Measurements from ENCODE around the gene CBFA2T2. TPM values are rescaled to one million over a fixed set of nuclear protein-coding genes. Genes with fewer than 3 reads are reported as not detected.

Gene CBFA2T2
- total and polyA plus RNA-seq, 10 of the 15 experiments (the other 5 are each of a cell fraction or from before 2014, with no cell fraction given) = 0.61 to 8.6 (median 5.5) TPM

DNA sequence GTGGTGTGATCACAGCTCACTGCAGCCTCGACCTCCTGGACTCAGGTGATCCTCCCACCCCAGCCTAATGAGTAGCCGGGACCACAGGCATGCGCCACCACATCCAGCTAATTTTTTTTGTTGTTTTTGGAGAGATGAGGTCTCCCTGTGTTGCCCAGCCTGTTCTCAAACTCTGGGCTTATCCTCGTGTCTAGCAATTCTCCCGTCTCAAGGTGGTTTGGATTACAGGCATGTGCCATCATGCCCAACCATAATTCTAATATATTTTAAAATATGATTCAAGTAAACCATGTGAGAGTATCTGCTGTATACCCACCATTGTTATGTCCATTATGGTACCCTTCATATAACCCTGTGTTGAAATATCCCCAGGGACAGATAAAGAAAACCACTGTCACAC is 112.0 kb downstream of the CBFA2T2 start (continued):
- TF ChIP-seq LARP7 (IDR thresholded peaks at IDR 0.05) (no peak), ZNF622 (IDR thresholded peaks at IDR 0.05) (no peak), PBX3 (IDR thresholded peaks at IDR 0.05; ENCODE audit: insufficient replicate concordance, low read depth, low read length) (no peak), YBX1 (IDR thresholded peaks at IDR 0.05) (no peak)

DNA sequence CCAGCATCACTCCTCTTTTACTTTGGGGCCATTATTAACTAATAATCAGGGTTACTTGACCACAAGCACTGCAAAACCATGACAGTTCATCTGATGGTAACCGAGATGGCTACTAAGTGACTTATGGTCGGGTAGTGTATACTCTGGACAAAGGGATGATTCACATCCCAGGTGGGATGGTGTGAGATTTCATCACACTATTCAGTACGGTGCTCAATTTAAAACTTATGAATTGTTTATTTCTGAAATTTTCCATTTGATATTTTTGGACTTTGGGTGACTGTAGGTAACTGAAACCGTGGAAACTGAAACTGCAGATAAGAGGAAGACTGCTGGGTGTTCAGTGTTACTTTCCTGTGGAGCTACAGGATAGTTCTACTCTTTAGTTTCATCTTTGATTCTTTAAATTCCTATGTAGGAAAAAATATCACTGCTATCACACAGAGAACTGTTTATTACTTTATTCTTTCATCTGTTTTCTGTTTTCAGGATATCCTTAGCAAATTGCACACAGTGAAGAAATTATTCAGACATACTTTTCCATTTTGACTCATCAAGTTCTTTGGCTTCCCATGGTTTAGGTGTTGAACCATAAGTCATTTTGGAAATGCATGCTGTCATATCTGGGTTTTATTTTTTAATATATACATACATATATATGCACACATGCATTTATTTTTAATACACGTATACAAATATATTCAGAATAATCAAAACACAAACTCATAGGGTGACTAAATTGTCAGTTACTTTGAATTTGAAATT is 113.1 kb downstream of the CBFA2T2 start:
- no TSS peak for BruUV-seq (replicated peaks)
- peak overlapping the region; percentile 71; the same call in 1 of the 2 replicates for H3K4me2 ChIP-seq (ENCODE audit: control insufficient read depth, insufficient read depth)
- 0 out of 4 replicates have a peak, but pooled peaks cover 0 to 2% of the 10 kb centered on the region in 2 experiments for H3K36me3 ChIP-seq (ENCODE audit: control insufficient read depth in 2 of 2, insufficient read depth in 2 of 2, low read length in 1 of 2)
- 6% methylated on average over 5 of the region's 5 CpGs for WGBS (ENCODE audit: insufficient coverage, insufficient replicate concordance, low lambda C conversion rate, missing lambda C conversion rate)
- in situ Hi-C loops (cut with MboI) = no loop called here
- H4K20me1 ChIP-seq (ENCODE audit: control insufficient read depth, insufficient read depth) = no peaks in the 10 kb centered on the region
- H3K9me3 ChIP-seq (replicated peaks; ENCODE audit: control insufficient read depth, insufficient read depth, low read length) = no peaks in the 10 kb centered on the region
- ChIA-PET SMC1A (ENCODE audit: uncharacterized antibody, unreplicated experiment) (interaction anchor here (0.6 to 4.3 kb wide), 5 partner anchors 13 to 48 kb away, joined by 3 to 19 read pairs (median 3); no protein-coding TSS in a partner anchor), POLR2A (interaction anchor here (1.7 kb wide), 1 partner anchor 14 kb away, joined by 6 read pairs; no protein-coding TSS in a partner anchor), CTCF (interaction anchor here (0.7 to 1.4 kb wide), 4 partner anchors 9 to 65 kb away, joined by 3 to 6 read pairs (median 3); no protein-coding TSS in a partner anchor), RAD21 (ENCODE audit: unreplicated experiment) (interaction anchor here (1.3 to 4.4 kb wide), 3 partner anchors 26 to 119 kb away, joined by 3 to 15 read pairs (median 3); no protein-coding TSS in a partner anchor)
- ATAC-seq = peak; percentile 70
- no peaks in the 10 kb centered on the region for H3K27me3 ChIP-seq (replicated peaks in 1 of 2; ENCODE audit: control insufficient read depth in 2 of 2, insufficient read depth in 2 of 2, low read length in 1 of 2)
- peak; percentile 34 for DNase-seq (ENCODE audit: low read depth, low spot score)
- H3K79me2 ChIP-seq (ENCODE audit: control insufficient read depth, insufficient read depth, low read length) = no peaks in the 10 kb centered on the region
- peaks cover 41% of the 10 kb centered on the region for H3K4me1 ChIP-seq (ENCODE audit: control insufficient read depth, insufficient read depth, low read length)
- H3K9ac ChIP-seq (ENCODE audit: control insufficient read depth, insufficient read depth, low read length) = no peak overlapping the region
- peak overlapping the region; percentile 18; the same call in 1 of the 2 replicates for H3K4me3 ChIP-seq
- no peak for FAIRE-seq
- peak overlapping the region; percentile 25 for H2AFZ ChIP-seq (ENCODE audit: control insufficient read depth, low read depth, low read length)
- intact Hi-C loops (cut with micrococcal nuclease; ENCODE audit: unreplicated experiment) = no loop called here
- H3K27ac ChIP-seq (ENCODE audit: control insufficient read depth, insufficient read depth) = no peak overlapping the region
- no peak for TF ChIP-seq RAD51 (IDR thresholded peaks at IDR 0.05)
- TF ChIP-seq PBX3 (IDR thresholded peaks at IDR 0.05; ENCODE audit: insufficient replicate concordance, low read depth, low read length) = no peak
- no peak for TF ChIP-seq ZBTB33 (IDR thresholded peaks at IDR 0.05)
- peak; percentile 65 to 66; a peak in 3 of 4 replicates for TF ChIP-seq IKZF2 (IDR thresholded peaks at IDR 0.05)
- no peak for TF ChIP-seq HDAC6 (IDR thresholded peaks at IDR 0.05; ENCODE audit: unreplicated experiment)
- TF ChIP-seq TARDBP (IDR thresholded peaks at IDR 0.05; ENCODE audit: borderline replicate concordance) = no peak
- TF ChIP-seq IKZF1 (conservative IDR thresholded peaks at IDR 0.05) = peak; percentile 56
- no peak for TF ChIP-seq TCF7 (IDR thresholded peaks at IDR 0.05; ENCODE audit: borderline replicate concordance)
- peak; percentile 78 for TF ChIP-seq RUNX3 (IDR thresholded peaks at IDR 0.05; ENCODE audit: low read length)
- 0 out of 2 replicates have a peak, but pooled peaks have one; percentile 19 for TF ChIP-seq ATF7 (IDR thresholded peaks at IDR 0.05; ENCODE audit: low read depth)
- peak; percentile 50; the same call in 1 of the 2 replicates for TF ChIP-seq FOXM1 (IDR thresholded peaks at IDR 0.05; ENCODE audit: low read depth, low read length)
- no peak for TF ChIP-seq POLR2AphosphoS5 (IDR thresholded peaks at IDR 0.05; ENCODE audit: low read length)
- TF ChIP-seq CBFB (IDR thresholded peaks at IDR 0.05; ENCODE audit: low read depth) = peak; percentile 44; the same call in 1 of the 2 replicates
- no peak for TF ChIP-seq POLR2A (IDR thresholded peaks at IDR 0.05; ENCODE audit: low read depth, low read length)
- 0 out of 2 replicates have a peak, but pooled peaks have one; percentile 35 for TF ChIP-seq MTA2 (IDR thresholded peaks at IDR 0.05; ENCODE audit: low read depth)
- TF ChIP-seq ZNF207 (IDR thresholded peaks at IDR 0.05; ENCODE audit: borderline replicate concordance) = no peak
